ENCODE data around the gene RFNG.

DNA sequence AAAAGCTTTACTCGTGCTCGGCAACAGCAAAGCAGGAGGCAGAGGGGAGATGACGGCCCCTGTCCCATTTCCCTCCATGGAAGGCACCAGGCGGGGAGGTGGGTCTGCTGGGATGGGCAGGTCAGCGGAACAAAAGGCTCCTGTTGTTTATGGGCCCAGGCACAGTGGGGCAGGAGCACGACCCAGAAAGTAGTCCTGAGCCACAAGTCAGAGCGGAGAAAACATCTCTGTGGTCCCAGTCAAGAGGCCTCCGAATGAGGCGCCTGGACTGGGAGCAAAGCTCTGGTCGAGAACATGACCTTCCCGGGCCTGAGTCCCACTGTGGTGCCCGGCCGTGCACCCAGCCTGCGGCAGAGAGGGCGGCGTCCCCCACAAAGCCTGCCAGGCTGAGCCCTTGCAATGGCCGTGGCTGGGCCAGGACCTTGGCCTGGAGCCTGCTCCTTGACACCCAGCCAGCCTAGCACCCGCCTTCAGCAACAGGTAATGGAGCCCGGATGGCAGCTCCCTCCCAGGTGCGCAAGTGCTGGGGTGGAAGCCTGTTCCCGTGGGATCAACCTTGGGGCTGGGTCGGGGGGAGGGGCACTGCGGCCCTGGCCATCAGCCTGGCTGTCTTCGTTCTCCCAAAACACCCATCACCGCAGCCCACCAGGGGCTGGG is 3.6 kb downstream of the RFNG start:
- TF ChIP-seq CTCF (IDR thresholded peaks at IDR 0.05), result no peak
- no peak for TF ChIP-seq EZH2 (IDR thresholded peaks at IDR 0.05; ENCODE audit: borderline replicate concordance, insufficient read depth, low read depth, low read length, poor library complexity, severe bottlenecking)
